ENCODE measurements around the gene ANXA2R.
A peak's percentile ranks its signal among the peaks of the same experiment; 100 is the strongest.
"Not testable (repeated sequence)": the region's sequence is repeated elsewhere in the genome, so short reads cannot be mapped to it uniquely, and the experiment has no call there.

The ANXA2R gene

DNA sequence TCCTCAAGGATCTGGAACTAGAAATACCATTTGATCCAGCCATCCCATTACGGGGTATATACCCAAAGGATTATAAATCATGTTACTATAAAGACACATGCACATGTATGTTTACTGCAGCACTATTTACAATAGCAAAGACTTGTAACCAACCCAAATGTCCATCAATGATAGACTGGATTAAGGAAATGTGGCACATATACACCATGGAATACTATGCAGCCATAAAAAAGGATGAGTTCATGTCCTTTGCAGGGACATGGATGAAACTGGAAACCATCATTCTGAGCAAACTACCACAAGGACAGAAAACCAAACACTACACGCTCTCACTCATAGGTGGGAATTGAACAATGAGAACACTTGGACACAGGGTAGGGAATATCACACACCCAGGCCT, 19.9 kb upstream of the ANXA2R start:
- DNase-seq (ENCODE audit: low spot score) = not testable (repeated sequence)

DNA sequence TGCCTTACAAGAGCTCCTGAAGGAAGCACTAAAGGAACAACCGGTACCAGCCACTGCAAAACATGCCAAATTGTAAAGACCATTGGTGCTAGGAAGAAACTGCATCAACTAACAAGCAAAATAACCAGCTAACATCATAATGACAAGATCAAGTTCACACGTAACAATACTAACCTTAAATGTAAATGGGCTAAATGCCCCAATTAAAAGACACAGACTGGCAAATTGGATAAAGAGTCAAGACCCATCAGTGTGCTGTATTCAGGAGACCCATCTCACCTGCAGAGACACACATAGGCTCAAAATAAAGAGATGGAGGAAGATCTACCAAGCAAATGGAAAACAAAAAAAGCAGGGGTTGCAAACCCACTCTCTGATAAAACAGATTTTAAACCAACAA, 15.0 kb upstream of the ANXA2R start:
- DNase-seq (ENCODE audit: low spot score) = not testable (repeated sequence)

DNA sequence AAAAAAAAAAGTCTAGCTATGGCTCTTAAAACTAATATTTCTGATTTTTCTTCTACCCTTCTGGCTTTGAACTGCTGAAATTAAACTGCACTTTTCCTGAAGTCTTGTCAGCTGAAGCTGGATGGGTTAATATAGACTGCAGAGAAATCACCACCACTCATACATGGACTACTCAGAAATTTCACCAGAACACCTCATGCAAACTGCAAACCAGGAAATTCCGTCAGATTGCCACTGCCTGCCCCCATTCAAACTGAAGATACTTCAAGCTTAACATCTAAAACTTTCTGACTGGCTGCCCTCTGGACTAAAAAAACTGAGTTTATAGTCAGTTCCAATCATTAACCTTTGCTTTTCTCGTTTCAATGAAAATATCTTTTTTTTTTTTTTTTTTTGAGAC, 11.6 kb upstream of the ANXA2R start:
- DNase-seq (ENCODE audit: low spot score) = no peak

DNA sequence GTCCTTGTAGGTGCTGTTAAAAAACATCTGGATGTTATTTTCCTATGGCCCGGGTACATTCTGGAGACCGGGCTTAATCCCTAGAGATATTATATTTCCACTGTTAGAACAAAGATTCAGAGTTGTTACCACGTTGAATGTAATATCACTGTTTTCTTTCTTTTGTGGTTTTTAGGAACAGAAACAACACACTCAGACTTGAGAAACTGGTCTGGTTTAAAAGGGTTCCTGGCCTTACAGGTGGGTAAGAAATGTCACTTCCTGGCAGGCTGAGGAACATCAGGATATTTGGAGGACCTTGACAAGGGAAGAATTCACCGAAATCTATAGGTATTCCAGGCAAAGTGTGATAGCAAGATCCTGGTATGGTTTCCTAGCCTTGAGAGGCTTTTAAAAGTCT, 10.3 kb upstream of the ANXA2R start:
- no peak for DNase-seq (ENCODE audit: low spot score)

DNA sequence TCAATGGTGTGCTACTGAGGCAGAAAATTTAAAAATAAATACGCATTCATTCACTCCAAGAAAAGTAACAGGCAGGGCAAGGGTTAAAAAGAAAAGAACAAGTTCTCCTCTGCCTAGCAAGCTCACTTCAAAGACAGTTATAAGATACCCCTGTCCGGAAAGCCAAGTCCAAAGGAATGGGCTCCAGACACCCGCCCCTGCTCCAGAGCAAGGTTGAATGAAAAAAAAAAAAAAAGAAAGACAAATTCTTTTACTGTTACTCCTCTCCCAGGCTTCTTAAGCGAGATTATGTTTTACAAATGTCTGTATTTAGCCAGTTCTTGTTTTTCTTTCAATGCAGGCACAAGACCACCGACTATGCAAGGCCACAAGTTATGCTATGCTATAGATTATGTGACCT, 9.1 kb upstream of the ANXA2R start:
- no peak for DNase-seq (ENCODE audit: low spot score)

DNA sequence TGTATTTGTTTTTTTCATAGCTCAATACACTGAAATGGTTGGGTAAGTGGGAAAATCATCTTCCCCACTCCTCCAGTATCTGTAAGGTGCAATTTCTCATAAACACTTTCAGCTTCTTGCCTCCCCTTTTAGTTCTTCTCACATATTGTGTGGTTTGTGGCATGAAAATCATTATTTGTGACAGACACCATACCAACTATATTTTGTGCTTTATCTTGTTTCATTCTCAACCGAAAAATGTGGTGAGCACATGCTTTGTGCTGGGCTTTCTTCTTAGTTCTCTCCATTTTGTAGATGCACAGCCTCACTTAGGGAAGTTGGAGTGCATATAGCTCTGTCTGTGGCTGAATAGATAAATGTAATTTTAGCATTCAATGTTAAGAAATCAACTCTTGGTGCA, 6.4 kb upstream of the ANXA2R start:
- DNase-seq (ENCODE audit: low spot score) = no peak

DNA sequence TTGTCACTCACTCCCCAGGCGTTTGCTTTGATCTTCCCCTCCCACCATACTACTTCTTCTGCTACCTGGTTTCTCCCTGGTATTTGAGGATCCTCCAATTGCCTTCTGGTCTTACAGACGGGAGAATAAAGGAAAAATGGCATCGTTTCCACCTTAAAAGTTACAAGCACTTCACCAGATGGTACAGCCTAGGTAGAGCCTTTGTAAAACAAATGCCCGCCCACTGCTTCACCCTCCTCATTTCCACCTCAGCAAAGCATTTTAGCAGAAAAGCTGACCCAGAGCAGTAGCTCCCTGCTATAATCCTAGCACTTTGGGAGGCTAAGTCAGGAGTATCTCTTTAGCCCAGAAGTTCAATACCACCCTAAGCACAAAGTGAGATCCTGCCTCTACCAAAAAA, 5.1 kb upstream of the ANXA2R start:
- no peak for DNase-seq (ENCODE audit: low spot score)

DNA sequence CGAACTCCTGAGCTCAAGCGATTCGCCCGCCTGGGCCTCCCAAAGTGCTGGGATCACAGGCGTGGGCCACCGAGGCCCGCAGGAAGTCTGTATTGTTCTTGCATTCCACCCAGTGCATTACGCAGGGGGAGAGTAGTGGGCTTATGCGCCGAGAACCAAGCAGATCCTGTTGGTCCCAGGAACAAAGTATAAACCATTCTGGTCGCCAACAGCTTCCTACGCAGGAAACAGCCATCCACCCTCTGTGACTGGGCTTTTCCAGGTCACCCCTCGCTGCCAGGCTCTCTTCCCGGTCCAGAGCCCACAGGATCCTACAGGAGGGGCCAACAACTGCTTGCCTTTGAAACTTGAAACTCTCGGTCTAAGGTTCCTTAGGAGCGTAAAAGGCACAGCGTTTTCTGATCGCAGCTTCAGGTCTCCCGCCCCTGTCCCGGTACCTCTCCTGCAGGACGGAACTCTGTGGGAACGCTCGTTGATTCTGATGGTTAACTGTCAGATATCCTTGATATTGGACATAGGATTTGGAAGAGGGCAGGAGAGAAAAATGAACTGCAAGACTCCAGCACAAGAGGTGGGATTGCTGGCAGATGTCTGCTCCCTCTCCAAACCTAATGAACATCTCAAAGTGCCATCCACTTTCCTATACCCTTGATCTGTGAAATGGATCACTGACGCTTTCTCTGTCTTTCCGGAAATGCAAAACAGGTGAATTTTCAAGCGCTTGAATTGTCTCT, 4.2 kb upstream of the ANXA2R start:
- DNase-seq (ENCODE audit: low spot score) = no peak

DNA sequence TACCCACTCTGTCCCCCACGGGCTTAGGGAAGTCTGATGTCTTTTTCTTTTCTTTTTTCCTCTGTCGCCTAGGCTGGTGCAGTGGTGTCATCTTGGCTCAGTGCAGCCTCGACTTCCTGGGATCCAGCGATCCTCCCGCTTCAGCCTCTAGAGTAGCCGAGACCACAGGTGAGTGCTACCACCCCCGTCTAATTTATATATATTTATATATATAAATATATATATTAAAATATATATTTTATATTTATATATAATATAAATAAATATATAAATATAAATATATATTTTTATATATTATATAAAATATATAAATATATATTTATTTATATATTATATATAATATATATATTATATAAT, 3.3 kb upstream of the ANXA2R start:
- no peak for DNase-seq (ENCODE audit: low spot score)

DNA sequence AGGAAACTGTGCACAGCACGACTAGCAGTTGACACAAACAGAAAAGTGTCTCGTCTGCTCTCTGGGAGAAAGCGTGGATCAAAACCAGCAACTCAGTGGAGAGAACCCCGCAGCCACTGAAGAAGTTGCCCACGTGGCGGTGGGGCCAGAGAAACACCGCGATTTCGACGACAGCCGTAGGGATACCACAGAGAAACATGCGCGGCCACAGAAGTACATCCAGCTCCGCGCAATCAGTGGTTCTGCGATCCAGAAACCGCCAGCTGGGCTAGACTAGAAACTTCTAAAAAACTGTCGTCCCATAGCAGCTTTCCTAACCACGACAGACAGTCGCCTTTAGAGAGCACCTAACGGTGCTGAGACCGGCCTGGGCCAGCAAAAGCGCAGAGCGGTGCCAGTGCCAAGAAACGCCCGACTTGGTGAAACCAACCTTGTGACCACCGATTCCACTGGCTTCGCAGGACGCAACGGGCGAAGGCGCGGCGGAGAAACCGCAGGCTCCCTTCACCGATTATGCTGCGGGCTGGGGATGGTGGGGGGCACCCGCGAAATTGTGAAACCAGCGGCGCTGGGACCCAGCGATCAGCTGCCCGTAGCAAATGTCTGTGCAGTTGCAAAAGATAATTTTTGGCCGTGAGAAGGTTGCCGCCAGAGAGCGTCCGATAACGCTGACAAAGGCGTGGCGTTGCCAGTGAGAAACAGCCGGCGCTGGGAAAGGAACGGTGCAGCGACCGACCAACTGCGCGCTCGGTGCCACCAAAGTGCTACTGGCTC, 2.7 kb upstream of the ANXA2R start:
- peak; percentile 91 for DNase-seq (ENCODE audit: low spot score)

DNA sequence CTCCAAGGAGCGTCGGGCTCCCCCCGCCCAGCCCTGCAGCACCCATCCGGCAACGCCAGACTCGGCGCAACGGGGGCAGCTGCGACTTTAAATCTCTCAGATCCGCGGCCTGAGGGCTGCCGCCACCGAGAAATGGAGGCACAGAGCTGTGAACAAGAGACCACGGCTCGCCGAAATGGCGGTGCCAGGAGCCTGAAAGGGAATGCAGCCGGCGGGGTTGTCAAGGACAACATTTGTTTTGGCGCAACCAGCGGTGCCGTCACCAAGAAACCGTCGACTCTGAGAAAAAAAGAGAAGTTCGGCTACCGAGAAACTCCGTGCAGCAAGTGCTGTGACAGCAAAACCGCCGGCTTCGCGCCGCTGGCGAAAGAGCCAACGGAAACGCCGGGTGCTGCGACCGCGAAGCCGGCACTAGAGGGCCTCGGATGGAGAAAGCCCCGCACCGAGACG, 2.1 kb upstream of the ANXA2R start:
- peak; percentile 71 for DNase-seq (ENCODE audit: low spot score)

DNA sequence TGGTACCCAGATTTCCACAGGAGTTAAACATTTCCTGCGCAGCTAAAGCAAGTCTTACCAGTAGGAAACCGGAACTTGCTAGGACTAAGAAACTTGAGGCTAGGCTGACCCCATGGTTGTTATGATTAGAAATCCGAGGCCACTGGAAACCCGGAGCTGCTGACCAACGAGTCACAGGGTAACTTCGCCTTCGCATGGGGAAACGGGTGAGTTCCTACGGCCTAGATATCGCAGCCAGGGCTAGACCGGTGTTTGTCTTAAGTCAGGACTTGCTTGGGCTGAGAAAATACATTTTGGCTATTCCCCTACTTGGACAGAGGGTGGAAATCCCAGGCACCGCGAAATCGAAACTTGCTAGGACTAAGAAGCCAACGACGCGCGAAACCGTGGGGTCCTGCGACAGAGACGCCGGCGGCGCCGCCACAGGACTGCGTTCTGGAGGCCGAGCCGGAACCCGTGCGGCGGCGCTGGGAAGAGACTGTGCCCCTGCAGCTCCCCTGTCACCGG, 1.6 kb upstream of the ANXA2R start:
- DNase-seq (ENCODE audit: low spot score) = peak; percentile 62

DNA sequence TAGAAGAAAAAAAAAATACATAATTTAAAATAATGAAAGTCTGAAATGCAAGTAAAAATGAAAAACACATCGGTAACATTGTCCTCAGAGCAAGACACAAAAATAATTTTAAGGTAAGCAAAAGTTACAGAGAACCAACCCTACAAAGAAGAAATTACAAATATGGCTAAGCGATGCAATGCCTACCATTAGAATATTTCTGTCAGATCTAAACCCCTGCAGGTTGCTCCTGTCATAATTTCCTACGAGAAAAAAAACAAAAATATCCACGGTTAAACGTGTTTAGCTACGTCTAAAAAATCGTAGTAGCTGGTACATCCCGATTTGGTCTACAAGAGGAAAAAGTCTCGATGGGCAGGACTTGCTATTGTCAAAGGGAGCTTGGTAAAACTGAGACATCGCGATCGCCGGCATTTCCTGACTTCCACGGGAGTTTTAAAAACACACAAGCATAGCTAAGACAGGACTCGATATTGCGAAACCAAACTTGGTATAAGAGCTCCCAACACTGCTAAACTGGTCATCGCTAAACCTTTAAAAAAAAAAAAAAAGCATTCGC, 1.1 kb upstream of the ANXA2R start:
- no peak for DNase-seq (ENCODE audit: low spot score)

DNA sequence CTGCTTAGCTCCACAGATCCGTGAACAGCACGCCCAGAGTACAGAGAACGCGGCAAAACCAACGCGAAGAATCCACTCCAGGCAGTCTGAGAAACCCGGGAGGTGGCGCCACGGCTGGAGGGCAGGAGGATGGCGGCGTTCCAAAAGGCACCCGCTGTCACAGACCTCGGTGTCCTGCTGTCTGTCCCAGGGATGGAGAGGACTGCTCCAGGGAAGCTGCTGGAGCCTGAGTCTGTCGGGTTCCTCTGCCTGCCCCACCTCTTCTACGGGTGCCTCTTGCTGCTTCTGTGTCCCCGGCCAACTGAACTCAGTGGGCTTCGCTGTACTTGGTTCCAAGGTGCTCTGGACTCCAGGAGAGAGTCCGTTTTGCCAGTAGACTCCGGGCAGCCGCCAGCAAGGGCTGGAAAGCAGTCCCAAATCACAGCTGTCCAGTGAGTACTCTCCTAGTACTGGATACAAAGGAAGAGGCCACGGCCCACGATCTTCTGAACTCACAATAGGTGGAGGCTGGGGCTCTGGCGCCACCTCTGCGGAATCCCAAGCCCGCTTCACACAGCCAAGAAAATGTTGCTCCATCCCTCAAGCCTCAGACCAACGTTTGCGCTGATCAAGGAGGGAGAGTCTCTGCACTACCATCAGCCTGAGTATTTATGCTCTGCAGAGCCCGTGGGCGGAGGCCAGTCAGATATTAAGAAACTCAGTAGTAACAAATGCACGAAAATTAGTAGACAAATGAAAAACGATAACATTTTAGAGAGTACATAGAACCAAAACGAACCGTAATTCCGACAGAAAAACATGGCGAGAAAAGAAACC, 440 bp downstream of the ANXA2R start:
- peak; percentile 82 for DNase-seq (ENCODE audit: low spot score)

DNA sequence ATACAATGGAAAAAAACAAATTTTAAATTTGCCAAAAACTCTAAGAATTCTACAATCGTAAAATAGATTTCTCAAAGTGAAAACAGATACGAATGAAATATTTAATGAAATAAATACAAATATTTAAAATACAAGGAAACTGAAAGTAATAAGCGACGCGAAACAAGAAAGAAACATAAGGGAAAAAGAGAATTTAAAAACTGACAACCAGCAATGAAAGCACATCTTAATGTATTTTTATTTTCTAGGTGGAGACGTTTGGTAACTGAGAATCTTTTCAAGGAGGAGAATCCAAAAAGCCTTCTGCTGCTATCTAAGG, 1.0 kb downstream of the ANXA2R start:
- no peak for DNase-seq (ENCODE audit: low spot score)

DNA sequence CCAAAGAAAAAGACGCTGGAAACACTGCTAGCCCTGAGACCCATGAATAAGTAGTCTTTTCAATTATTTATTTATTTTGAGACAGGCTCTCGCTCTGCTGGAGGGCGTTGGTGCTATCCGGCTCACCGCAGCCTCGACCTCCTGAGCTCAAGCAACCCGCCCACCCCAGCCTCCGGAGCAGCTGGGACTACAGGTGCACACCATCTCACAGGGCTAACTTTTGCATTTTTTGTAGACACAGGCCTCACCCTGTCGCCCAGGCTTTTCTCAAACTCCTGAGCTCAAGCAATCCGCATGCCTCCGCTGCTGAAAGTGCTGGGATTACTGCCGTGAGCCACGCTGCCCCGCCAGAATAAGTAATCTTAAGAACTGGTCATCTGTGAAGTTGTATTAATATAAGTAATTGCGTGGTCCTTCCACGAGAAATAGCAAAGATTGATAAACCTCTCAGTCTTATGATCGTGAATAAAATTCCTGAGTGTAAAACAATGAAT, 1.6 kb downstream of the ANXA2R start:
- DNase-seq (ENCODE audit: low spot score) = no peak

DNA sequence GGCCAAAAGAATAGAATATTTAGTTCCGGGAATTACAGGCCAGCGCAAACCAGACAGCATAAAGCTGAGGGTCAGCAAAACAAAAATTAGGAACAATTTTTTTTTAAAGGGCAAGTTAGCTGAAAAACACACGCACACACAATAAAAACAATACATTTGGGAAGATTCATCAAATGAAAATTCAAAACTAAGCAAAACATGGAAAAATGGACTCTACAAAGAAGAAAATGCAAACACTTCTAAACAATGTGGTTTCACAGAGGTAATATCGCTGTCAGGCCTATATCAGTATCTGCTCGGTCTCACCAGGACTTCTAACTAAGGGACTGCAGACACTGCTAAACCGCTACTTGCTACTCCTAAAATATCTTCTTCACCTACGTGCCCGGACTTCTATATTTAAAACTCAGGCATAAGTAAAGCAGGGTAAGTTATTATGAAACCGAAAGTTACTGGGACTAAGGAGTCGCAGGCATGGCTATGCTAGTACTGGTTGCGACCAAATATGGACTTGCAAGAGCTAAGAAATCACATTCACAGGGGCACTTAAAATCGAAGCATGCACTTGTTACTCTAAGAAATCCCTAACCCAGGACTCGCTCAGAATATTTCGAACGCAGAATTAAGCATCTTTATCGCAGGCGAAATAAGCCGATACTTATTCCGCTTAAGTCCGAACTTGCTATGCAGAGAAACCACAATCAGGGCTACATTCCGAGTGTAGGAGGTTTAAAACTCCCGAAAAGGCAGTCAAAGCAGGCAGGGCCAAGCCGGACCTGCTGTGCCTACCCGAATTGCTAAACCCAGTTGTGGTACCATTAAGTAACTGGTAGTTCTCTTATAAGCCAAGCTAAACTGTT, 2.3 kb downstream of the ANXA2R start:
- DNase-seq (ENCODE audit: low spot score) = peak; percentile 62

DNA sequence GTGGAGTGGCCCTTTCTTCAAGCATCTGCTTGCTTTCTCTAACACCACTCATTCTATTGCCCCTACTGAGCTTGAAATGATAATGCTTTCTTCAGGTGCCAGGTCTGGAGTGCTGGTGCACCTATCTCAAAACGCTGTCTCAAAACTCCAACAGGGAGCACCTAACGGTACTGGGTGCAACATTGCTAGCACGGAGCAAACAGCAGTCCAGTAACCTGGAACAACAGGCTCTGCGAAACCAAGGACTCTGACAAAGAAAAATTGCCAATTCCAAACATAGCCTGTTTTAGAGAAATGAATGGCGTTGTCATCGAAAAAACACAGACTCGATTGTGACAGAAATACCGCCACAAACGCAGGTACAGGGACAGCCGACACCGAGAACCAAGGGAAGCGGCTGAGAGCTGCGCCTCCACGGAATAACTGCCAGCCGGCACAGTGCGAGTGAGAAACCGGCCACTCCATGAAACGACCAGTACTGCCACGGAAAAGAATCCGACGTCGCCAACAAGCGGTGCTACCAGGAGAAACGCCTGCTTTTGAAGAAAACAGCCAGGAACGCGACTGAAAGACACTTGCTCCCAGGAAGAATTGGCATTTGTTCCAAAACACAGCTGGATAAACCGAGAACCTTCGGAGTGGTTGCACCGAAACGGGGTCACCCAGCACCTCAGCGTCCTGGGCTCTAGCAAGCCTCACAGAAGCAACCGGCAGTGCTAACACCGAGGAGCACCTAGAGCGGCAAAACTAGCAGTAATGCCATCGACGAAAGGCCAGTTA, 3.1 kb downstream of the ANXA2R start:
- no peak for DNase-seq (ENCODE audit: low spot score)

DNA sequence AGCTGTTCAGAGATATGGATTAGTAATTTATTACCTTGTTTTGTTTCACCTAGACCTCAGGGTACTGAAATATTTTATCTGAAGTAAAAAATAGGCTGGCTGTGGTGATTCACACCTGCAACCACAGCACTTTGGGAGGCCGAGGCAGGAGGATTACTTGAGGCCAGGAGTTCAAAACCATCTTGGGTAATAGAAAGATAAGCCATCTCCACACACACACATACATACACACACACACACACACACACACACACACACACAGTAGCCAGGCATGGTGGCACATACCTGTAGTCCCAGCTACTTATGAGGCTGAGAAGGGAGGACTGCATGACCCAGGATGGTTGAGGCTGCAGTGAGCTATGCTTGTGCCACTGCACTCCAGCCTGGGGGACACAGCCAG, 3.7 kb downstream of the ANXA2R start:
- no peak for DNase-seq (ENCODE audit: low spot score)

DNA sequence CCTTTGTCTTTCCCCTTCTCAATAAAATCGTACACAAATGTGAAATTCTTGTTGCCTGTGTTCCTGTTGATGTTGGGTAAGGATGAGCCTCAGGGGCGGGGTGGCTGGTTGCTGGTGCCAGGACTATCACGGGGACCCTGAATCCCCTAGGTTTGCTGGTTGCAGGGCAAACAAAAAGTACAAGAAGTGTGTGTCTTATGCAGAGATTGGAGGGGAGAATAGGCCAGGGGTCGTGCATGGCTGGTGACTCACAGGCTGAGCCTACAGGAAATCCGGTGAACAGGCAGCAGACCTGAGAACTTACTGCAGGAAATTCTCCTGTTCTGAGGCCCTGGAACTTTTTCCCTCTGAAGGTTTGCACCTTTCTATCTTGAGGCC, 5.5 kb downstream of the ANXA2R start:
- DNase-seq (ENCODE audit: low spot score) = no peak

Measured in hematopoietic multipotent progenitor cell treated with erythropoietin and hydrocortisone succinate and interleukin-3 and kit ligand, for 15 days (in vitro differentiated cells).